Liver (tissue), 9 donors: Measurements from ENCODE around the gene BNIPL. TPM values are rescaled to one million over a fixed set of nuclear protein-coding genes. Genes with fewer than 3 reads are reported as not detected.

Source experiments
- DNase-seq: peaks from one replicate; pipeline ENCODE4 v3.0.0-alpha.2; 2017; ENCODE audit warnings: low spot score
- H3K27ac ChIP-seq, 2 donors: one replicate each; pipeline ENCODE4 v1.7.0; 2013; ENCODE audit warnings: inconsistent platforms in 2 of 2, low read length in 2 of 2, control low read depth in 1 of 2, low read depth in 1 of 2, mild to moderate bottlenecking in 1 of 2
- H3K27me3 ChIP-seq, 4 donors: one replicate each; pipeline versions ENCODE4 v1.6.1 to v1.7.0; 2013; ENCODE audit warnings: low read length in 3 of 4, inconsistent platforms in 1 of 4, mild to moderate bottlenecking in 1 of 4, moderate library complexity in 1 of 4; ENCODE audit not compliant: control insufficient read depth in 4 of 4, insufficient read depth in 4 of 4
- H3K36me3 ChIP-seq, 4 donors: one replicate each; pipeline versions ENCODE4 v1.6.1 to v1.7.0; 2013; ENCODE audit warnings: low read length in 3 of 4, mild to moderate bottlenecking in 3 of 4, low read depth in 1 of 4, moderate library complexity in 1 of 4; ENCODE audit not compliant: control insufficient read depth in 4 of 4, insufficient read depth in 3 of 4
- H3K4me1 ChIP-seq, 4 donors: one replicate each; pipeline versions ENCODE4 v1.6.1 to v1.7.0; 2013; ENCODE audit warnings: low read length in 3 of 4, mild to moderate bottlenecking in 3 of 4, moderate library complexity in 1 of 4; ENCODE audit not compliant: control insufficient read depth in 4 of 4, insufficient read depth in 4 of 4
- H3K4me3 ChIP-seq, 3 donors: one replicate each; pipeline versions ENCODE4 v1.6.1 to v1.7.0; 2013; ENCODE audit warnings: low read length in 3 of 3, control low read depth in 1 of 3, low read depth in 1 of 3, mild to moderate bottlenecking in 1 of 3
- H3K9ac ChIP-seq, 2 donors: one replicate each; pipeline ENCODE4 v1.7.0; 2013; ENCODE audit warnings: low read length in 2 of 2, mild to moderate bottlenecking in 2 of 2, moderate library complexity in 2 of 2, control low read depth in 1 of 2, low read depth in 1 of 2
- H3K9me3 ChIP-seq, 4 donors: one replicate each; pipeline versions ENCODE4 v1.6.1 to v1.7.0; 2013; ENCODE audit warnings: low read length in 3 of 4; ENCODE audit not compliant: control insufficient read depth in 4 of 4
- FOXA1 ChIP-seq: IDR thresholded peaks from 2 replicates; pipeline ENCODE4 v1.6.1; 2016; ENCODE audit warnings: antibody characterized with exemption
- FOXA2 ChIP-seq: IDR thresholded peaks from 2 replicates; pipeline ENCODE4 v1.6.1; 2016; ENCODE audit warnings: antibody characterized with exemption
- GABPA ChIP-seq, 2 donors: IDR thresholded peaks in 1 of 2; conservative IDR thresholded peaks in 1 of 2; 2 replicates each; pipeline ENCODE4 v1.6.1; 2016; ENCODE audit warnings: antibody characterized with exemption in 2 of 2, mild to moderate bottlenecking in 1 of 2, moderate library complexity in 1 of 2
- HNF4A ChIP-seq, 2 donors: conservative IDR thresholded peaks; 2 replicates each; pipeline ENCODE4 v1.6.1; 2016; ENCODE audit warnings: antibody characterized with exemption in 2 of 2, mild to moderate bottlenecking in 2 of 2
- HNF4G ChIP-seq: IDR thresholded peaks from 2 replicates; pipeline ENCODE4 v1.6.1; 2016; ENCODE audit warnings: antibody characterized with exemption
- JUND ChIP-seq, 2 donors: IDR thresholded peaks; 2 replicates each; pipeline ENCODE4 v1.6.1; 2016; ENCODE audit warnings: antibody characterized with exemption in 2 of 2
- NR2F2 ChIP-seq: IDR thresholded peaks from 2 replicates; pipeline ENCODE4 v1.6.1; 2016; ENCODE audit warnings: antibody characterized with exemption
- RAD21 ChIP-seq, 2 donors: IDR thresholded peaks; 2 replicates each; pipeline ENCODE4 v1.6.1; 2016; ENCODE audit warnings: antibody characterized with exemption in 2 of 2, mild to moderate bottlenecking in 2 of 2
- RXRA ChIP-seq, 2 donors: IDR thresholded peaks; 2 replicates each; pipeline ENCODE4 v1.6.1; 2017 to 2018; ENCODE audit warnings: antibody characterized with exemption in 2 of 2, mild to moderate bottlenecking in 1 of 2
- SP1 ChIP-seq: IDR thresholded peaks from 2 replicates; pipeline ENCODE4 v1.6.1; 2018; ENCODE audit warnings: antibody characterized with exemption, mild to moderate bottlenecking
- TAF1 ChIP-seq: conservative IDR thresholded peaks from 2 replicates; pipeline ENCODE4 v1.6.1; 2016; ENCODE audit warnings: antibody characterized with exemption, mild to moderate bottlenecking
- YY1 ChIP-seq: IDR thresholded peaks from 2 replicates; pipeline ENCODE4 v1.6.1; 2016; ENCODE audit warnings: antibody characterized with exemption, mild to moderate bottlenecking
- WGBS: extraction: QIAGEN DNeasy Blood & Tissue Kit; methylation state at CpG from one replicate; pipeline ENCODE4 v1.1.7; 2013; 5-methylcytosine and 5-hydroxymethylcytosine counted together
- polyA plus RNA-seq, 2 donors: library from polyadenylated mRNA; stranded (reverse) in 1 of 2; unstranded in 1 of 2; fragments of 200-250 nt in 1 of 2; fragments of >200 nt in 1 of 2; fragmentation: Nextera tagmentation in 1 of 2; extraction: Ambion mirVana in 1 of 2; gene quantifications; one replicate each; pipeline versions ENCODE4 v1.2.1 to v1.2.3, GENCODE V29; 2013 to 2015
- total RNA-seq, 2 donors: library from RNA; depleted of rRNA; stranded (reverse); fragments of >200 nt; gene quantifications; one replicate each; pipeline ENCODE4 v1.2.3, GENCODE V29; 2014
- TF ChIP-seq, protein P1 (sequence below): IDR thresholded peaks from 2 replicates; pipeline ENCODE4 v1.6.1; 2016; ENCODE audit warnings: antibody characterized with exemption
- TF ChIP-seq, protein P2 (sequence below): IDR thresholded peaks from 2 replicates; pipeline ENCODE4 v1.6.1; 2016; ENCODE audit warnings: antibody characterized with exemption
- TF ChIP-seq, protein P3 (sequence below): fragments of 150-350 bp; IDR thresholded peaks from 2 replicates; pipeline ENCODE4 v1.5.1; 2017; ENCODE audit warnings: improper control_type of control experiment, low read depth, low read length; ENCODE audit not compliant: missing input control
- TF ChIP-seq, protein P4 (sequence below): IDR thresholded peaks from 2 replicates; pipeline ENCODE4 v1.6.1; 2016; ENCODE audit warnings: antibody characterized with exemption
- TF ChIP-seq, protein P5 (sequence below): IDR thresholded peaks from 2 replicates; pipeline ENCODE4 v1.6.1; 2016; ENCODE audit warnings: antibody characterized with exemption, mild to moderate bottlenecking
- donor health status: healthy.
- donor health status: healthy.
- donor health status: healthy.
- donor health status: healthy.
- donor health status: healthy.

BNIPL gene
- total and polyA plus RNA-seq, 4 donors = 0.09 to 0.84 (median 0.14) TPM

DNA sequence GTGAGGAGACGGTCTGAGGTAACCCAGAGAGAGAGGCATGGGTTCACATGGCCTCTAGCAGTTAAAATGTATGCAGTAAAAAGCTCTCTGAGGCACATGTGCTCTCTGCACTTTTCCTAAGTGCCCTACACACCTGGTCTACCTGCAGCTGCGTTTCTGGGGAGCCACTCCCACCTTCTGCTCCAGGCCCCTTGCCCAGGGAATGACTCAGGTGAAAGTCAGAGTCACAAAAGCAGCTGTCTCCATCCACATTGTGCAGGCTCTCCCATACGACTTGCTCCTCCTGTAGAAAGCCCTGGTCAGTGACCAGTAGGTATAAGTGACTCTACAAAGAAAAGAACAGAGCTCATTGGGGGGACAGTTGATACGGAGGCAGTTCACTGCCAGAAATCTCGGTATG is 38.4 kb upstream of the BNIPL start:
- Histone ChIP-seq H3K27me3 (no peaks in the 10 kb centered on the region), H3K9ac (no peak overlapping the region), H3K9me3 (no peaks in the 10 kb centered on the region), H3K4me1 (peaks cover 0 to 10% (median 6%) of the 10 kb centered on the region in 4 donors), H3K36me3 (peaks cover 6 to 52% (median 39%) of the 10 kb centered on the region in 4 donors), H3K4me3 (no peak overlapping the region), H3K27ac (no peak overlapping the region)
- no peak for DNase-seq
- WGBS = 65% methylated on average over 5 of the region's 5 CpGs
- TF ChIP-seq RXRA (IDR thresholded peaks at IDR 0.05) (no peak), GABPA (IDR thresholded peaks at IDR 0.05 in 1 of 2, conservative IDR thresholded peaks at IDR 0.05 in 1 of 2) (no peak), HNF4A (conservative IDR thresholded peaks at IDR 0.05) (no peak), YY1 (no peak), NR2F2 (no peak), RAD21 (IDR thresholded peaks at IDR 0.05) (no peak), FOXA1 (no peak), HNF4G (no peak), JUND (IDR thresholded peaks at IDR 0.05) (no peak)
- TF ChIP-seq, protein P1, sequence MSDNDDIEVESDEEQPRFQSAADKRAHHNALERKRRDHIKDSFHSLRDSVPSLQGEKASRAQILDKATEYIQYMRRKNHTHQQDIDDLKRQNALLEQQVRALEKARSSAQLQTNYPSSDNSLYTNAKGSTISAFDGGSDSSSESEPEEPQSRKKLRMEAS = no peak
- TF ChIP-seq, protein P2, sequence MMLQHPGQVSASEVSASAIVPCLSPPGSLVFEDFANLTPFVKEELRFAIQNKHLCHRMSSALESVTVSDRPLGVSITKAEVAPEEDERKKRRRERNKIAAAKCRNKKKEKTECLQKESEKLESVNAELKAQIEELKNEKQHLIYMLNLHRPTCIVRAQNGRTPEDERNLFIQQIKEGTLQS = no peak
- TF ChIP-seq, protein P3, sequence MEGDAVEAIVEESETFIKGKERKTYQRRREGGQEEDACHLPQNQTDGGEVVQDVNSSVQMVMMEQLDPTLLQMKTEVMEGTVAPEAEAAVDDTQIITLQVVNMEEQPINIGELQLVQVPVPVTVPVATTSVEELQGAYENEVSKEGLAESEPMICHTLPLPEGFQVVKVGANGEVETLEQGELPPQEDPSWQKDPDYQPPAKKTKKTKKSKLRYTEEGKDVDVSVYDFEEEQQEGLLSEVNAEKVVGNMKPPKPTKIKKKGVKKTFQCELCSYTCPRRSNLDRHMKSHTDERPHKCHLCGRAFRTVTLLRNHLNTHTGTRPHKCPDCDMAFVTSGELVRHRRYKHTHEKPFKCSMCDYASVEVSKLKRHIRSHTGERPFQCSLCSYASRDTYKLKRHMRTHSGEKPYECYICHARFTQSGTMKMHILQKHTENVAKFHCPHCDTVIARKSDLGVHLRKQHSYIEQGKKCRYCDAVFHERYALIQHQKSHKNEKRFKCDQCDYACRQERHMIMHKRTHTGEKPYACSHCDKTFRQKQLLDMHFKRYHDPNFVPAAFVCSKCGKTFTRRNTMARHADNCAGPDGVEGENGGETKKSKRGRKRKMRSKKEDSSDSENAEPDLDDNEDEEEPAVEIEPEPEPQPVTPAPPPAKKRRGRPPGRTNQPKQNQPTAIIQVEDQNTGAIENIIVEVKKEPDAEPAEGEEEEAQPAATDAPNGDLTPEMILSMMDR = no peak
- TF ChIP-seq, protein P4, sequence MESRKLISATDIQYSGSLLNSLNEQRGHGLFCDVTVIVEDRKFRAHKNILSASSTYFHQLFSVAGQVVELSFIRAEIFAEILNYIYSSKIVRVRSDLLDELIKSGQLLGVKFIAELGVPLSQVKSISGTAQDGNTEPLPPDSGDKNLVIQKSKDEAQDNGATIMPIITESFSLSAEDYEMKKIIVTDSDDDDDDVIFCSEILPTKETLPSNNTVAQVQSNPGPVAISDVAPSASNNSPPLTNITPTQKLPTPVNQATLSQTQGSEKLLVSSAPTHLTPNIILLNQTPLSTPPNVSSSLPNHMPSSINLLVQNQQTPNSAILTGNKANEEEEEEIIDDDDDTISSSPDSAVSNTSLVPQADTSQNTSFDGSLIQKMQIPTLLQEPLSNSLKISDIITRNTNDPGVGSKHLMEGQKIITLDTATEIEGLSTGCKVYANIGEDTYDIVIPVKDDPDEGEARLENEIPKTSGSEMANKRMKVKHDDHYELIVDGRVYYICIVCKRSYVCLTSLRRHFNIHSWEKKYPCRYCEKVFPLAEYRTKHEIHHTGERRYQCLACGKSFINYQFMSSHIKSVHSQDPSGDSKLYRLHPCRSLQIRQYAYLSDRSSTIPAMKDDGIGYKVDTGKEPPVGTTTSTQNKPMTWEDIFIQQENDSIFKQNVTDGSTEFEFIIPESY = no peak
- TF ChIP-seq, protein P5, sequence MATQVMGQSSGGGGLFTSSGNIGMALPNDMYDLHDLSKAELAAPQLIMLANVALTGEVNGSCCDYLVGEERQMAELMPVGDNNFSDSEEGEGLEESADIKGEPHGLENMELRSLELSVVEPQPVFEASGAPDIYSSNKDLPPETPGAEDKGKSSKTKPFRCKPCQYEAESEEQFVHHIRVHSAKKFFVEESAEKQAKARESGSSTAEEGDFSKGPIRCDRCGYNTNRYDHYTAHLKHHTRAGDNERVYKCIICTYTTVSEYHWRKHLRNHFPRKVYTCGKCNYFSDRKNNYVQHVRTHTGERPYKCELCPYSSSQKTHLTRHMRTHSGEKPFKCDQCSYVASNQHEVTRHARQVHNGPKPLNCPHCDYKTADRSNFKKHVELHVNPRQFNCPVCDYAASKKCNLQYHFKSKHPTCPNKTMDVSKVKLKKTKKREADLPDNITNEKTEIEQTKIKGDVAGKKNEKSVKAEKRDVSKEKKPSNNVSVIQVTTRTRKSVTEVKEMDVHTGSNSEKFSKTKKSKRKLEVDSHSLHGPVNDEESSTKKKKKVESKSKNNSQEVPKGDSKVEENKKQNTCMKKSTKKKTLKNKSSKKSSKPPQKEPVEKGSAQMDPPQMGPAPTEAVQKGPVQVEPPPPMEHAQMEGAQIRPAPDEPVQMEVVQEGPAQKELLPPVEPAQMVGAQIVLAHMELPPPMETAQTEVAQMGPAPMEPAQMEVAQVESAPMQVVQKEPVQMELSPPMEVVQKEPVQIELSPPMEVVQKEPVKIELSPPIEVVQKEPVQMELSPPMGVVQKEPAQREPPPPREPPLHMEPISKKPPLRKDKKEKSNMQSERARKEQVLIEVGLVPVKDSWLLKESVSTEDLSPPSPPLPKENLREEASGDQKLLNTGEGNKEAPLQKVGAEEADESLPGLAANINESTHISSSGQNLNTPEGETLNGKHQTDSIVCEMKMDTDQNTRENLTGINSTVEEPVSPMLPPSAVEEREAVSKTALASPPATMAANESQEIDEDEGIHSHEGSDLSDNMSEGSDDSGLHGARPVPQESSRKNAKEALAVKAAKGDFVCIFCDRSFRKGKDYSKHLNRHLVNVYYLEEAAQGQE = no peak

DNA sequence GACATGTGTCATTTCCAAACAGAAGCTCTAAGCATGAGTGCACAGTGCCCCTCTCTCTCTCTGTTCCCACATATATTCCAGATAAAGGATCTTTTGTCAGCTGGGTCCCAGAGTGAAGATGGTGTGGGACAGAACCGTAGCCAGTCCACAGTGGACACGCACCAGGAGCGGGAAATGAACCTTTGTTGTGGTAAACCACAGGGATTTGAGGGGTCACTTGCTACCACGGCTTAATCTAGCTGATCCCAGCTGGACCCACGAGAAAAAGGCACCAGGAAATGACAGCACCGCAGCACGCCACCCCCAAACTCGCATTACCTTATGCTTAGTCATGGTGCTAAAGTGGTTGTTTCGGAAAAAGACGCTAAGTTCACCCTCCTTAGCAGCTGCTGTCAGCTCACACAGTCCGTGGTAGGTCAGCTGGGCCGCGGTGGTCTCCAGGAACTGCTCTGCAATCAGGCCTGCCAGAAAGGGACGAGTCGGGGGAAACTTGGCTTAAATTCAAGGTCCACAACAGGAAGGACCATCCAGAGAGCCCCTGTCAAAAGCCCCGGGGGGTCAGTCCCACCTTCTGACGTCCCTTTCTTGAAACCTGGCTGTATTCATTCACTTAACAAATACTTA is 37.2 kb upstream of the BNIPL start:
- Histone ChIP-seq H3K9ac (no peak overlapping the region), H3K27ac (no peak overlapping the region), H3K4me1 (peaks cover 3 to 20% (median 14%) of the 10 kb centered on the region in 4 donors), H3K36me3 (peaks cover 6 to 52% (median 39%) of the 10 kb centered on the region in 4 donors), H3K27me3 (no peaks in the 10 kb centered on the region), H3K9me3 (no peaks in the 10 kb centered on the region), H3K4me3 (no peak overlapping the region)
- 79% methylated on average over 17 of the region's 17 CpGs for WGBS
- DNase-seq = no peak
- TF ChIP-seq SP1 = no peak
- TF ChIP-seq GABPA (IDR thresholded peaks at IDR 0.05 in 1 of 2, conservative IDR thresholded peaks at IDR 0.05 in 1 of 2) = no peak
- TF ChIP-seq, protein P2 = no peak
- no peak for TF ChIP-seq FOXA2
- TF ChIP-seq TAF1 = no peak
